SK-N-MC (cell line): ENCODE measurements around the gene PPFIA3.

Experiments
- DNase-seq: peaks from one replicate; pipeline ENCODE4 v3.0.0-alpha.2; 2011; ENCODE audit warnings: low read depth, low spot score
- H3K27ac ChIP-seq: fragments of 200-600 bp; sonication (generic); 2 replicates; pipeline ENCODE4 v1.5.1; 2016; ENCODE audit warnings: mixed run types
- H3K36me3 ChIP-seq: fragments of 200-600 bp; sonication (generic); 2 replicates; pipeline ENCODE4 v1.6.1; 2017; ENCODE audit warnings: antibody characterized with exemption, low read length, mixed read lengths; ENCODE audit not compliant: insufficient read depth
- H3K4me3 ChIP-seq: fragments of 200-600 bp; sonication (generic); 2 replicates; pipeline ENCODE4 v1.5.1; 2016
- H3K9ac ChIP-seq: fragments of 200-600 bp; sonication (generic); 2 replicates; pipeline ENCODE4 v1.8.0; 2017; ENCODE audit warnings: mixed run types, mixed read lengths; ENCODE audit not compliant: insufficient read length
- H3K9me3 ChIP-seq: fragments of 200-600 bp; sonication (generic); 2 replicates; pipeline ENCODE4 v1.6.1; 2017; ENCODE audit warnings: low read depth, mild to moderate bottlenecking, antibody characterized with exemption, low read length, moderate library complexity, mixed read lengths
- EZH2 ChIP-seq: fragments of 200-600 bp; sonication (generic); IDR thresholded peaks from one replicate; pipeline ENCODE4 v1.6.1; 2017; ENCODE audit warnings: antibody characterized with exemption
- FOXP2 ChIP-seq: optimal IDR thresholded peaks from 2 replicates; pipeline ENCODE3; 2011; ENCODE audit warnings: mild to moderate bottlenecking, moderate library complexity; ENCODE audit not compliant: insufficient read depth; ENCODE audit errors: extremely low read length, control extremely low read depth
- POLR2AphosphoS5 ChIP-seq: IDR thresholded peaks from 2 replicates; pipeline ENCODE4 v1.6.1; 2012; ENCODE audit warnings: mild to moderate bottlenecking, low read depth, low read length, borderline replicate concordance

PPFIA3 gene

GRCh38 chr19:49188626-49189200, 69.4 kb downstream of the PPFIA3 start:
- no peak for DNase-seq
- Histone ChIP-seq H3K4me3 (no peak overlapping the region), H3K9ac (no peak overlapping the region), H3K36me3 (peaks cover 40% of the 10 kb centered on the region), H3K9me3 (no peaks in the 10 kb centered on the region), H3K27ac (peak overlapping the region; percentile 42; the same call in 1 of the 2 replicates)
- TF ChIP-seq EZH2 (no peak), FOXP2 (no peak), POLR2AphosphoS5 (no peak)

- TF ChIP-seq POLR2AphosphoS5: no peak
- no peak for TF ChIP-seq EZH2
- TF ChIP-seq FOXP2: no peak
Measured at GRCh38 chr19:49189259-49189658, 69.9 kb downstream of the PPFIA3 start.

GRCh38 chr19:49190781-49191180, 71.4 kb downstream of the PPFIA3 start:
- TF ChIP-seq POLR2AphosphoS5: no peak
- TF ChIP-seq FOXP2: no peak
- no peak for TF ChIP-seq EZH2
- H3K4me3 ChIP-seq: no peak overlapping the region
- no peak overlapping the region for H3K9ac ChIP-seq
- H3K36me3 ChIP-seq: peaks cover 32% of the 10 kb centered on the region
- H3K9me3 ChIP-seq: no peaks in the 10 kb centered on the region
- no peak for DNase-seq
- no peak overlapping the region for H3K27ac ChIP-seq

More at GRCh38 chr19:49189259-49189658, 69.9 kb downstream of the PPFIA3 start:
- Histone ChIP-seq H3K9ac (no peak overlapping the region), H3K4me3 (no peak overlapping the region), H3K9me3 (no peaks in the 10 kb centered on the region), H3K27ac (peak overlapping the region; percentile 42; the same call in 1 of the 2 replicates), H3K36me3 (peaks cover 40% of the 10 kb centered on the region)
- DNase-seq: no peak

- Histone ChIP-seq H3K4me3 (no peak overlapping the region), H3K36me3 (peaks cover 29% of the 10 kb centered on the region), H3K27ac (no peak overlapping the region), H3K9me3 (no peaks in the 10 kb centered on the region), H3K9ac (no peak overlapping the region)
- DNase-seq: no peak
- no peak for TF ChIP-seq POLR2AphosphoS5
- no peak for TF ChIP-seq EZH2
- no peak for TF ChIP-seq FOXP2
Measured at GRCh38 chr19:49193822-49194394, 74.6 kb downstream of the PPFIA3 start.

- H3K4me3 ChIP-seq: no peak overlapping the region
- H3K27ac ChIP-seq: no peak overlapping the region
- peaks cover 24% of the 10 kb centered on the region for H3K36me3 ChIP-seq
- no peak overlapping the region for H3K9ac ChIP-seq
- TF ChIP-seq FOXP2 (no peak), POLR2AphosphoS5 (no peak), EZH2 (no peak)
- no peak for DNase-seq
- H3K9me3 ChIP-seq: no peaks in the 10 kb centered on the region
Measured at GRCh38 chr19:49194408-49194807, 75.1 kb downstream of the PPFIA3 start.

GRCh38 chr19:49196527-49197240, 77.3 kb downstream of the PPFIA3 start:
- no peak for TF ChIP-seq EZH2
- no peak for TF ChIP-seq FOXP2
- no peak for TF ChIP-seq POLR2AphosphoS5
- no peak overlapping the region for H3K9ac ChIP-seq
- H3K9me3 ChIP-seq: no peaks in the 10 kb centered on the region
- DNase-seq: no peak
- H3K36me3 ChIP-seq: peaks cover 17% of the 10 kb centered on the region
- peak overlapping the region; percentile 63; the same call in 1 of the 2 replicates for H3K27ac ChIP-seq
- H3K4me3 ChIP-seq: no peak overlapping the region

- H3K9ac ChIP-seq: no peak overlapping the region
Measured at GRCh38 chr19:49200238-49200862, 81.0 kb downstream of the PPFIA3 start.

More at GRCh38 chr19:49200238-49200862, 81.0 kb downstream of the PPFIA3 start:
- TF ChIP-seq POLR2AphosphoS5 (no peak), FOXP2 (no peak)
- H3K36me3 ChIP-seq: peaks cover 30% of the 10 kb centered on the region
- no peaks in the 10 kb centered on the region for H3K9me3 ChIP-seq
- DNase-seq: no peak
- no peak overlapping the region for H3K4me3 ChIP-seq
- no peak overlapping the region; the same call in 1 of the 2 replicates for H3K27ac ChIP-seq
